DND-41 (cell line): ENCODE measurements around the gene DCDC1.

Experiments used
- CTCF ChIP-seq: IDR thresholded peaks from 2 replicates; pipeline ENCODE4 v1.5.1; 2012; ENCODE audit warnings: borderline replicate concordance, low read length, moderate library complexity, mild to moderate bottlenecking; ENCODE audit not compliant: poor library complexity, severe bottlenecking; ENCODE audit errors: extremely low read depth
- EZH2 ChIP-seq: IDR thresholded peaks from 3 replicates; pipeline ENCODE4 v1.6.1; 2012; ENCODE audit warnings: borderline replicate concordance, low read depth, mild to moderate bottlenecking, moderate library complexity, low read length, inconsistent platforms; ENCODE audit not compliant: severe bottlenecking

GRCh38 chr11:30861531-30861930 is 508.0 kb downstream of the DCDC1 start:
- TF ChIP-seq CTCF (no peak), EZH2 (no peak)
